ENCODE measurements around the gene NOB1.

NOB1 gene

GRCh38 chr16:69721441-69721957 lies 33.2 kb downstream of the NOB1 start:
- DNase-seq (ENCODE audit: low spot score) = peak; percentile 8

- peak; percentile 33 for DNase-seq (ENCODE audit: low spot score)
Observed at GRCh38 chr16:69720822-69721430, 33.8 kb downstream of the NOB1 start.

- DNase-seq (ENCODE audit: low spot score) = peak; percentile 26
Observed at GRCh38 chr16:69718111-69718764, 36.5 kb downstream of the NOB1 start.

- DNase-seq (ENCODE audit: low spot score) = no peak
Observed at GRCh38 chr16:69717066-69717465, 37.7 kb downstream of the NOB1 start.

GRCh38 chr16:69712914-69713581 lies 41.7 kb downstream of the NOB1 start:
- no peak for DNase-seq (ENCODE audit: low spot score)

GRCh38 chr16:69712277-69712676 lies 42.4 kb downstream of the NOB1 start:
- DNase-seq (ENCODE audit: low spot score) = no peak

- DNase-seq (ENCODE audit: low spot score) = no peak
Observed at GRCh38 chr16:69711115-69711740, 43.5 kb downstream of the NOB1 start.

GRCh38 chr16:69709456-69710084 lies 45.2 kb downstream of the NOB1 start:
- no peak for DNase-seq (ENCODE audit: low spot score)

- DNase-seq (ENCODE audit: low spot score) = no peak
Observed at GRCh38 chr16:69707920-69708683, 46.6 kb downstream of the NOB1 start.

GRCh38 chr16:69706975-69707340 lies 47.8 kb downstream of the NOB1 start:
- DNase-seq (ENCODE audit: low spot score) = no peak

- no peak for DNase-seq (ENCODE audit: low spot score)
Observed at GRCh38 chr16:69706256-69706974, 48.3 kb downstream of the NOB1 start.

GRCh38 chr16:69703638-69704037 lies 51.1 kb downstream of the NOB1 start:
- no peak for DNase-seq (ENCODE audit: low spot score)

- DNase-seq (ENCODE audit: low spot score) = no peak
Observed at GRCh38 chr16:69701866-69702265, 52.9 kb downstream of the NOB1 start.

- no peak for DNase-seq (ENCODE audit: low spot score)
Observed at GRCh38 chr16:69701452-69701851, 53.3 kb downstream of the NOB1 start.

- no peak for DNase-seq (ENCODE audit: low spot score)
Observed at GRCh38 chr16:69699915-69700314, 54.8 kb downstream of the NOB1 start.

- DNase-seq (ENCODE audit: low spot score) = no peak
Observed at GRCh38 chr16:69698404-69698803, 56.3 kb downstream of the NOB1 start.

GRCh38 chr16:69693916-69694315 lies 60.8 kb downstream of the NOB1 start:
- no peak for DNase-seq (ENCODE audit: low spot score)

GRCh38 chr16:69691980-69692911 lies 62.5 kb downstream of the NOB1 start:
- DNase-seq (ENCODE audit: low spot score) = no peak
